Astrocyte (in vitro differentiated cells and primary cell): Measurements from ENCODE around the gene ZNF764.

Experiments
- CTCF ChIP-seq: IDR thresholded peaks from 2 replicates; pipeline ENCODE4 v1.5.1; 2011; ENCODE audit warnings: low read depth, mild to moderate bottlenecking, inconsistent platforms, low read length, moderate library complexity; ENCODE audit not compliant: insufficient read depth
- EZH2 ChIP-seq: IDR thresholded peaks from 2 replicates; pipeline ENCODE4 v1.6.1; 2012; ENCODE audit warnings: mild to moderate bottlenecking, low read length, inconsistent platforms; ENCODE audit not compliant: insufficient read depth

GRCh38 chr16:30565526-30565925 is 7.4 kb upstream of the ZNF764 start:
- TF ChIP-seq CTCF (no peak), EZH2 (no peak)
